ENCODE measurements around the gene AMOTL1. TPM values are rescaled to one million over a fixed set of nuclear protein-coding genes. Genes with fewer than 3 reads are reported as not detected.

Gene AMOTL1
- total RNA-seq, 2 donors from 2014 or later: 45.0 to 60.0 TPM

GRCh38 chr11:94861306-94861845 is 93.2 kb downstream of the AMOTL1 start:
- Histone ChIP-seq H3K27me3 (ENCODE audit: control insufficient read depth, insufficient read depth, low read length, poor library complexity, severe bottlenecking) (no peaks in the 10 kb centered on the region), H3K9ac (ENCODE audit: extremely low read depth, low read length, poor library complexity, severe bottlenecking) (no peak overlapping the region), H3K36me3 (ENCODE audit: control insufficient read depth, insufficient read depth, low read length) (peaks cover 90% of the 10 kb centered on the region), H3K4me3 (ENCODE audit: low read length) (no peak overlapping the region), H3K9me3 (ENCODE audit: control insufficient read depth, low read length) (no peaks in the 10 kb centered on the region), H3K4me1 (ENCODE audit: control insufficient read depth, insufficient read depth, low read length) (peaks cover 17% of the 10 kb centered on the region), H3K27ac (ENCODE audit: low read depth, low read length) (no peak overlapping the region)
- no peak overlapping the region for H3K27ac Mint-ChIP-seq
- TF ChIP-seq, protein P1, sequence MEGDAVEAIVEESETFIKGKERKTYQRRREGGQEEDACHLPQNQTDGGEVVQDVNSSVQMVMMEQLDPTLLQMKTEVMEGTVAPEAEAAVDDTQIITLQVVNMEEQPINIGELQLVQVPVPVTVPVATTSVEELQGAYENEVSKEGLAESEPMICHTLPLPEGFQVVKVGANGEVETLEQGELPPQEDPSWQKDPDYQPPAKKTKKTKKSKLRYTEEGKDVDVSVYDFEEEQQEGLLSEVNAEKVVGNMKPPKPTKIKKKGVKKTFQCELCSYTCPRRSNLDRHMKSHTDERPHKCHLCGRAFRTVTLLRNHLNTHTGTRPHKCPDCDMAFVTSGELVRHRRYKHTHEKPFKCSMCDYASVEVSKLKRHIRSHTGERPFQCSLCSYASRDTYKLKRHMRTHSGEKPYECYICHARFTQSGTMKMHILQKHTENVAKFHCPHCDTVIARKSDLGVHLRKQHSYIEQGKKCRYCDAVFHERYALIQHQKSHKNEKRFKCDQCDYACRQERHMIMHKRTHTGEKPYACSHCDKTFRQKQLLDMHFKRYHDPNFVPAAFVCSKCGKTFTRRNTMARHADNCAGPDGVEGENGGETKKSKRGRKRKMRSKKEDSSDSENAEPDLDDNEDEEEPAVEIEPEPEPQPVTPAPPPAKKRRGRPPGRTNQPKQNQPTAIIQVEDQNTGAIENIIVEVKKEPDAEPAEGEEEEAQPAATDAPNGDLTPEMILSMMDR (conservative IDR thresholded peaks at IDR 0.05): no peak
- H3K9me3 Mint-ChIP-seq: no peaks in the 10 kb centered on the region
- DNase-seq: no peak
- no peak overlapping the region for H3K4me3 Mint-ChIP-seq
- H3K27me3 Mint-ChIP-seq (ENCODE audit: insufficient read depth): no peaks in the 10 kb centered on the region
- H3K36me3 Mint-ChIP-seq (ENCODE audit: low read depth): peaks cover 72% of the 10 kb centered on the region
- 91 to 93% methylated on average over 4 to 9 of the region's 9 CpGs for WGBS, 2 experiments (ENCODE audit: insufficient coverage in 1 of 2, insufficient read length in 1 of 2)
- H3K4me1 Mint-ChIP-seq: peaks cover 40% of the 10 kb centered on the region

DNA sequence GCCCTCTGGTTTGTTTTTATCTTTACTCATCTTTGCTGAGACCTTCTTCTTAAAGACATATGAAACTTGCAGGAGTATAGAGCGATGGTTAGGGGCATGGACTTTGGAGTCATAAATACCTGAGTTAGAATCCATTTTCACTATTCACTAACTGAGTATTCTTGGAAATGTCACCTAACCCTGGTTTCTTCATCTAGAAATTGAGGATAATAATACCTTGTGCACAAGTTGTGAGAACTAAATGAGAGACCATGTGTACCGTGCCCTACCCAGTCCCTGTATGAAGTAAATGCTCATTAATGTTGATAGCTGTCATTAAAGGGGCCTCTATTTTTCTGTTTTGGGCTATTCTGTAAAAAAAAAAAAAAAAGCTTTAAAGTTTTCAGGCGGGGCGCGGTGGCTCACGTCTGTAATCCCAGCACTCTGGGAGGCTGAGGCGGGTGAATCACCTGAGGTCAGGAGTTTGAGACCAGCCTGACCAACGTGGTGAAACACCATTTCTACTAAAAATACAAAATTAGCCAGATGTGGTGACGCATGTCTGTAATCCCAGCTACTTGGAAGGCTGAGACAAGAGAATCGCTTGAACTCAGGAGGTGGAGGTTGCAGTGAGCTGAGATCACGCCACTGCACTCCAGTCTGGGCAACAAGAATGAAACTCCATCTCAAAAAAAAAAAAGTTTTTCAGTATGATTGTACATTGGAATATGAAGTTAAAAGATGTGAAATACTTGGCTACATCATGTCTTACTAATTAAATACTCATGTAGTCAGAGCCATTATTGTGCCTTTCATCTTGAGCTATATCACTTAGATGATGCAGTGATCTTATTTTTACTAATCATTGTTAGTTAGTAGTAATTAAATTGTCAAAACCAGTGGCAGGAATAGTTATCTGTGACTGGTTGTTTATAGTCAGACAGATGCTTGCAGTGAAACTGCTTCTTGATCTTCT is 95.0 kb downstream of the AMOTL1 start:
- H3K4me1 Mint-ChIP-seq: peaks cover 37% of the 10 kb centered on the region
- no peaks in the 10 kb centered on the region for H3K9me3 ChIP-seq (ENCODE audit: control insufficient read depth, low read length)
- no peaks in the 10 kb centered on the region for H3K9me3 Mint-ChIP-seq

DNA sequence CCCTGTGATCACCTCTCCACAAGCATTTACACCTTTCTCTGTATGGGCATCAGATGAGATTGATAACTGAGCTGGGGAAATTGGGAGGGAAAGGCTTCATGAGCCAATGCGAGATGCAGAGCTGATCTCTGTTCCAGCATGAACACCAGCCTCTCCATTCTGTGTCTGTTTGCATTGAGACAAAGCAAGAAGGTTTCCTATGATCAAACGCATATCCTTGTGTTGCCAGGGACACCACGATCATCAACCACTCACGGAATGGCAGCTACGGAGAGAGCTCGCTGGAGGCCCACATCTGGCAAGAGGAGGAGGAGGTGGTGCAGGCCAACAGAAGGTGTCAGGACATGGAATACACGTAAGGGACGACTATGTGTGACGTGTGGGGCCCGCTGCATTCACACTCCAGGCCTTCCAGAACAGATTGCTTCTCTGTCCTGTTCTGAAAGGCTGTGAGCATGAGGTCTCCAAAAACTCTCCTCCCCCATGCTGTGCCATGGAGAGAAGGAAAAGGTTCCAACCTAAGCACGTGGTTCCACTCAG is 96.4 kb downstream of the AMOTL1 start:
- TF ChIP-seq, protein P1 (conservative IDR thresholded peaks at IDR 0.05): no peak
- Mint-ChIP-seq H3K4me3 (no peak overlapping the region), H3K27ac (peak overlapping the region; percentile 16), H3K4me1 (peaks cover 28% of the 10 kb centered on the region), H3K27me3 (ENCODE audit: insufficient read depth) (no peaks in the 10 kb centered on the region), H3K9me3 (no peaks in the 10 kb centered on the region), H3K36me3 (ENCODE audit: low read depth) (peaks cover 79% of the 10 kb centered on the region)
- no peak for DNase-seq
- 59 to 91% methylated on average over 7 to 11 of the region's 11 CpGs for WGBS, 2 experiments (ENCODE audit: insufficient coverage in 1 of 2, insufficient read length in 1 of 2)
- Histone ChIP-seq H3K27me3 (ENCODE audit: control insufficient read depth, insufficient read depth, low read length, poor library complexity, severe bottlenecking) (no peaks in the 10 kb centered on the region), H3K4me3 (ENCODE audit: low read length) (no peak overlapping the region), H3K27ac (ENCODE audit: low read depth, low read length) (no peak overlapping the region), H3K36me3 (ENCODE audit: control insufficient read depth, insufficient read depth, low read length) (peaks cover 93% of the 10 kb centered on the region), H3K4me1 (ENCODE audit: control insufficient read depth, insufficient read depth, low read length) (peaks cover 21% of the 10 kb centered on the region), H3K9me3 (ENCODE audit: control insufficient read depth, low read length) (no peaks in the 10 kb centered on the region), H3K9ac (ENCODE audit: extremely low read depth, low read length, poor library complexity, severe bottlenecking) (no peak overlapping the region)

More for the DNA sequence above, 95.0 kb downstream of the AMOTL1 start:
- Histone ChIP-seq H3K36me3 (ENCODE audit: control insufficient read depth, insufficient read depth, low read length) (peaks cover 93% of the 10 kb centered on the region), H3K4me3 (ENCODE audit: low read length) (no peak overlapping the region), H3K9ac (ENCODE audit: extremely low read depth, low read length, poor library complexity, severe bottlenecking) (no peak overlapping the region), H3K27me3 (ENCODE audit: control insufficient read depth, insufficient read depth, low read length, poor library complexity, severe bottlenecking) (no peaks in the 10 kb centered on the region), H3K4me1 (ENCODE audit: control insufficient read depth, insufficient read depth, low read length) (peaks cover 21% of the 10 kb centered on the region), H3K27ac (ENCODE audit: low read depth, low read length) (no peak overlapping the region)
- WGBS, 2 experiments (ENCODE audit: insufficient coverage in 1 of 2, insufficient read length in 1 of 2): 92 to 100% methylated on average over 4 to 10 of the region's 11 CpGs
- DNase-seq: no peak
- H3K4me3 Mint-ChIP-seq: no peak overlapping the region
- TF ChIP-seq, protein P1 (conservative IDR thresholded peaks at IDR 0.05): no peak
- H3K36me3 Mint-ChIP-seq (ENCODE audit: low read depth): peaks cover 76% of the 10 kb centered on the region
- no peak overlapping the region for H3K27ac Mint-ChIP-seq
- no peaks in the 10 kb centered on the region for H3K27me3 Mint-ChIP-seq (ENCODE audit: insufficient read depth)
